ENCODE results near the gene NOP16.

DNA sequence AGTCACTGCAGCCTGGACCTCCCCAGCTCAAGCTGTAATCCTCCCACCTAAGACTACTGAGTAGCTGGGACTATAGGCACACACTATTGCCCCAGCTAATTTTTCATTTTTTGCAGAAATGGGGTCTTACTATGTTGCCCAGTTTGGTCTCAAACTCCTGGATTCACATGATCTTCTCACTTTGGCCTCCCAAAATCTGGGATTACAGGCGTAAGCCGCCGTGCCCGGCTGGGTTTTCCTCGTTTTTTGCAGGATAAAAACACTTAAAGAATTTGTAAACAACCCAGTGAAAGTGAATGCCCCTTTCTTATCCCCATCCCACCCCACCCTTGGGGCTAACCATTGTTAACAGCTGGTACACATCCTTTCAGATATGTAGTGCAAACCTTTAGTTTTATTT, 20.2 kb upstream of the NOP16 start:
- TF ChIP-seq, protein P1, sequence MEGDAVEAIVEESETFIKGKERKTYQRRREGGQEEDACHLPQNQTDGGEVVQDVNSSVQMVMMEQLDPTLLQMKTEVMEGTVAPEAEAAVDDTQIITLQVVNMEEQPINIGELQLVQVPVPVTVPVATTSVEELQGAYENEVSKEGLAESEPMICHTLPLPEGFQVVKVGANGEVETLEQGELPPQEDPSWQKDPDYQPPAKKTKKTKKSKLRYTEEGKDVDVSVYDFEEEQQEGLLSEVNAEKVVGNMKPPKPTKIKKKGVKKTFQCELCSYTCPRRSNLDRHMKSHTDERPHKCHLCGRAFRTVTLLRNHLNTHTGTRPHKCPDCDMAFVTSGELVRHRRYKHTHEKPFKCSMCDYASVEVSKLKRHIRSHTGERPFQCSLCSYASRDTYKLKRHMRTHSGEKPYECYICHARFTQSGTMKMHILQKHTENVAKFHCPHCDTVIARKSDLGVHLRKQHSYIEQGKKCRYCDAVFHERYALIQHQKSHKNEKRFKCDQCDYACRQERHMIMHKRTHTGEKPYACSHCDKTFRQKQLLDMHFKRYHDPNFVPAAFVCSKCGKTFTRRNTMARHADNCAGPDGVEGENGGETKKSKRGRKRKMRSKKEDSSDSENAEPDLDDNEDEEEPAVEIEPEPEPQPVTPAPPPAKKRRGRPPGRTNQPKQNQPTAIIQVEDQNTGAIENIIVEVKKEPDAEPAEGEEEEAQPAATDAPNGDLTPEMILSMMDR (IDR thresholded peaks at IDR 0.05 in 4 of 5, conservative IDR thresholded peaks at IDR 0.05 in 1 of 5): no peak
- TF ChIP-seq POLR2A (IDR thresholded peaks at IDR 0.05): no peak

Measured in gastrocnemius medialis (tissue), 4 donors.